GM19372 (cell line): Measurements from ENCODE around the gene UGT1A10.
"Not testable (repeated sequence)": the region's sequence is repeated elsewhere in the genome, so short reads cannot be mapped to it uniquely, and the experiment has no call there.

Experiments used
- ATAC-seq: cut with Tn5 transposase; IDR thresholded peaks from one replicate; pipeline ENCODE4 v1.9.1; 2021; ENCODE audit warnings: mild to moderate bottlenecking, low read depth, moderate library complexity; ENCODE audit not compliant: unreplicated experiment

The UGT1A10 gene

DNA sequence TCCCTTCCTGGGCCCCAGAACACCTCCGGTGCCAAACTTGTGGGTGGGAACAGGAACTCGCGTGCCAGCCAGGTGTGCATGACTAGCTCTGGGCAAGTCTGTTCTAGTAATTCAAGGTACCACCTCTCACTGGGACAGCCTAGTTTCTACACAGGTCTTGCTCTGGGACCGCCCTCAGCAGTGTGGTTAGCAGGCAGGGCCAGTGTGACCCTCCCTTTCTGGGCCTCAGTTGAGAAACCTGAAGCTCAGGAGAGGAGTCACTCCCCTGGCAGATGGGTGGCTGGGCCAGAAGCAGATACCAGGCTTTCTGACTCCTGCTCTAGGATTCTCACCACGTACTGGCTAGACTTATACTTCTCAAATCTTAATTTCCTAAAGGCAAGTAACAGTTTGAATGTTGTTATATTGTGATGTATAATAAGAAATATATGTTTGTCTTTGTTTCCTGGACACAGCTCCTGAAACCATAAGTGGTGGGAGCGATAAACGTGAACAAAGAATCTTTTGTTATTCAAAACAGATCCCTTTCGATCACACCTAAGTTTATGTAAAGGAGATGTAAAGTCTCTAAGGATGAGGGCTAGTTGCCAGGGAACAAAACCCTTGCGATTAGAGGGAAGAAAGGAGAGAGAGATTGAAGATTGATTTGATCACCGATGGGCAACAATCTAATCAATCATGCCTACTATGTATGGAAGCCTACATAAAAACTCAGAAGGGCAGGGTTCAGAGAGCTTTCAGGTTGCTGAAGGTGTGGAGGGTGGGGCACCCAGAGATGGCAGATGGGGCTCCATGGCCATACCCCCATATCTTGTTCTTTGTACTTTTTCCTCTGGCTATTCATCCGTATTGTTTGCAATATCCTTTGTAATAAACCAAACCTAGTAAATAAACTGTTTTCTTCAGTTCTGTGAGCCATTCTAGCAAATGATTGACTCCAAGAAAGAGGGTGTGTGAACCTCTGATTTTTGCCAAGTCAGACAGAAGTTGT is 55.5 kb downstream of the UGT1A10 start:
- no peak for ATAC-seq

DNA sequence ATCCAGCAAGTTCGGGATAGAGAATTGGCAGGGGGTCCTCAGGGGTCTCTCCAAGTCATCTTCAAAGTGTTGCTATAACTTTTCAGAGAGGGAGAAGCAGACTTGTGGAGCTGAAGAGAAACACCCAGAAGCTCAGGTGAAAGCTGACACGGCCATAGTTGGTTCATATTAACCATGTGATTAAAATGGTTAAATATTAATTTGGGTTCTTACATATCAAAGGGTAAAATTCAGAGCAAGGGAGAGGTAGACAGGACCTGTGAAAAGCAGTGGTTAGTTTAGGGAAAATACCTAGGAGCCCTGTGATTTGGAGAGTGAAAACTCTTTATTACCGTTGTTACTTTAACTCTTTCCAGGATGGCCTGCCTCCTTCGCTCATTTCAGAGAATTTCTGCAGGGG is 56.4 kb downstream of the UGT1A10 start, which contains the start of gene UGT1A6:
Gene UGT1A6, plus strand, starts transcription at position 243 of the 400 bp plus-strand sequence. Its CDS starts 115 bp downstream, at position 358.
- no peak for ATAC-seq

DNA sequence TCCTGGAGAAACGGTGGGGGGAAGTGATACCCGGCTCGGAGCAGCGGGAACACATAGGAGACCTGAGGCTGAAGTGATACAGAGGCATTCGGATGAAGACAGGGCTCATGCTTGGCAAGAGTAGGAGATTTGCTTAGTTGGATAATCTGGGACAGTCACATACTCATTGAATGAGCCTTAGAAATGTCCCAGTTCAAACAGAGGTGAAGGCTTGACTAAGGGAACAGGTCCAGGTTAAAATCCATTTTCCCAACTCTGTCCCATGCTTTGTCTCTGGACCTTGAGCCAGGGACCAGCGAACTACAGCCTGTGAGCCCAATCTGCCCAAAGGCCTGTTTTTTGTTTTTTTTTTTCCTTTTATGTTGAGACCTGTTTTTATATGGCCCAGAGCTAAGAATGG is 57.7 kb downstream of the UGT1A10 start:
- no peak for ATAC-seq

- no peak for ATAC-seq
Observed at GRCh38 chr2:233698740-233699139, 62.5 kb downstream of the UGT1A10 start.

DNA sequence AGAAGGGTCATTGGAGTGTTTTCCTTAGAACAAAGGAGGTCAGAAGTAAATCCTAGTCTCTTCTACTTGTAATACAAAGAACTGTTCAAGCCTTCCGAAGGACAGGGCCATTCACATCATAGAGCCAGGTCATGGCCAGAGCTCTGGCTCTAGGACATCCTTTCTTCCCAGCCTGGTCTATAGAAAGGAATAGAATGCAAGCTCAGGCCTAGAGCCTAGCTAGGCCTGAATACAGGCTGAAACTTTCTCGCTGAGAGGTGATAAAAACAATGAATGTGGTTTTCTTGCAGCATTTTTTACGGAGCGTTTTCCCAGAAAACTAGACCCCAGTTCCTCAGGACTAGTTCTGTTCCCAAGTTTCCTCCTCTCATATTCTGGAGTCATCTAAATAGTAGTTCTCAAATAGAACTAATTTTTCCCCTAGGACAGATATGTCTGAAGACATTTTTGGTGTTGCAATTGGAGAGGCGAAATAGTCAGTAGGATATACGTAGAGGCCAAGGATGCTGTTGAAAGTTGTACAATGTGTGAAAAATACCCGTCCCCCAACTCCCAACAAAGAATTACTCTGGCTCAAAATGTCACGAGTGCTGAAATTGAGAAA is 63.3 kb downstream of the UGT1A10 start:
- ATAC-seq: no peak

DNA sequence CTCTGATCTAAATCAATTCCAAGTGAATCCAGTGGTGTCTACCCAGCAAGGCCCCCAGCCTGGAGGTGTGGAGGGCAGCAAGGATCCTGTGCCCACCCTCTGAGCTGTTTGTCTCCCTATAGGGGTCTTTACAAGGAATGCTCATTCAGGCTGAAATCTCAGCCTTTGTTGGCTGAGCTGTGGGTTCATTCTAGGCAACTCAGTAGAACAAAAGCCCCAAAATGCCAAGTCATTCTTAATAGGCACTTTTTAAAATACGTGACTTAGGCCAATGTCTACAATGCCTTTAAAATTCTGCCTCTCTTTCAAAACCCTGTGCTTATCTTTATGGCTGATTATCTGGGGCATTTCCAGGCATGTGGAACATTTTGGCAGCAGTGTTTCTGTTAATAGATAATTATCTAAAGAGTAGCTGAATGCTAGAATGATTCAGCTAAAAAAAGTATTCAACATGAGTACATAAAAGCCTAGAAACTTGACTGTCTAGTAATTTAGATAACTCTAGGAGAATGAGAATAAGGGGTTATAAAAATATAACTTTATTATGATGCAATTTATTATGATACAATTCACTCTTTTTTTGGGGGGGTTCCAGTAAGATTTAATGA is 63.9 kb downstream of the UGT1A10 start:
- ATAC-seq: no peak

GRCh38 chr2:233700842-233701241 is 64.6 kb downstream of the UGT1A10 start:
- not testable (repeated sequence) for ATAC-seq

DNA sequence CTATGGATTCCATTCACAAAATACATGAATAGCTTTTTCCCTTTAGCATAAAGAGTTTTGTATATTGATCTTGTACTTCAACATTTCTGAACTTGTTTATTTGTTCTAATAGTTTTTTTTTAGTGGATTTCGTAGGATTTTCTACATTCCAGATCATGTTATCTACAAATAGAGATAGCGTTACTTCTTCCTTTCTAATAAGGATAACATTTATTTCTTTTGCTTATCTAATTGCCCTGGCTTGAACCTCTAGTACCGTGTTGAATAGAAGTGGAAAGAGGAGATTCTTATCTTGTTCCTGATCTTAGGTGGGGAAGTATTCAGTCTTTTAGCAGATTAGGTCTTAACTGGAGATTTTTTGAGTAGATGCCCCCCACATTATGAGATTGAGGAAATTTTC is 66.0 kb downstream of the UGT1A10 start:
- no peak for ATAC-seq

GRCh38 chr2:233705911-233706506 is 69.8 kb downstream of the UGT1A10 start:
- ATAC-seq: no peak

- no peak for ATAC-seq
Observed at GRCh38 chr2:233706720-233707119, 70.5 kb downstream of the UGT1A10 start.

- ATAC-seq: no peak
Observed at GRCh38 chr2:233707940-233708644, 71.8 kb downstream of the UGT1A10 start.

DNA sequence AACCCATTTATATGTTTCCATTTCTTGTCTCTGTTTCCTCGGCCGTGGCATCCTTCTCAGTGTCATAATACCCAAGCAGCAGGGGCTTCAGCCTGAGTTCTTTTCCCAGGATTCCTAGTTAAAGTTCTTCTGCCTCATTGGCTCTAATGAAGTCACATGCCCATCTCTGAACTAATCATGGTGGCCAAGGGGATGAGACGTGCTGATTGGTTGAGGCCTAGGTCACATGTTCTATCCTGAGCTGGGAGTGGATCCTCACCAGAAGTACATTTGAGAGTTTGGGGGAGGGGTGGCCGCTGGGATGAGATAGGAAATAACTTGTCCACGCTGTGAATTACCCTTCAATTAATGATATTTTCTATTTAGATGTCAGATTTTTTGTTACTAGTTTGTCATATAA is 72.7 kb downstream of the UGT1A10 start:
- ATAC-seq: no peak

DNA sequence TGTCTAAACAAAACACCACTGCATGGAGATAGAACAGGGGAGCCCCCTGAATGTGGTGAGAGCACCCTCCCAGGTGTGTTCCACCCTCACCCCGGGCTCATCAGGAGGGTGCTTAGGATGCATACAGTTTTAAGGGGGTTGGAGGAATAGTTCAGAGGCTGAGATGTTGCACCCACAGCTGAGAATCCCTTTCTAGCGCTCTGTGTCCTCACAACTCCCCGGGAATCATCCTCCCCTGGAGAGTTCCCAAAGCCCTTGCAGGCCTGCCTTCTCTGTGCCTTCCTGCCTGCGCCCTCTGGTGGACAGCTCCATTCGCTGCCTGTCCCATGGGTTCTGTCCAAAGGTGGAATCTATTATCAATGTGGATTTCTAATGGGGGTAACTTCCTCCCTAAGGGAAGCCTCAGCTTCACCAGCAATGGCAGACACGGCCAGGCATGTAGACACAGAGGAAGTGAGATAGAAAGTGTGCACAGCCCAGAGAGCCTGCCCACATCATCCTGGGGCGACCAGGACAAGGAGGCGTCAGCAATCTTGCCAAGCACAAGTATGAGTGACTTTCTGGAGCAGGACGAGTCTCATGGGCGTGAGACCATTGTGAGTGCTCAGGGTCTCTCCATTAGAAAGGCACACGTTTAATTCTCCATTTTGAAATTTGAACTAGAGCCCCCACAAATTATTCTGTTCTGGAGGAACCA is 75.2 kb downstream of the UGT1A10 start:
- ATAC-seq: no peak

DNA sequence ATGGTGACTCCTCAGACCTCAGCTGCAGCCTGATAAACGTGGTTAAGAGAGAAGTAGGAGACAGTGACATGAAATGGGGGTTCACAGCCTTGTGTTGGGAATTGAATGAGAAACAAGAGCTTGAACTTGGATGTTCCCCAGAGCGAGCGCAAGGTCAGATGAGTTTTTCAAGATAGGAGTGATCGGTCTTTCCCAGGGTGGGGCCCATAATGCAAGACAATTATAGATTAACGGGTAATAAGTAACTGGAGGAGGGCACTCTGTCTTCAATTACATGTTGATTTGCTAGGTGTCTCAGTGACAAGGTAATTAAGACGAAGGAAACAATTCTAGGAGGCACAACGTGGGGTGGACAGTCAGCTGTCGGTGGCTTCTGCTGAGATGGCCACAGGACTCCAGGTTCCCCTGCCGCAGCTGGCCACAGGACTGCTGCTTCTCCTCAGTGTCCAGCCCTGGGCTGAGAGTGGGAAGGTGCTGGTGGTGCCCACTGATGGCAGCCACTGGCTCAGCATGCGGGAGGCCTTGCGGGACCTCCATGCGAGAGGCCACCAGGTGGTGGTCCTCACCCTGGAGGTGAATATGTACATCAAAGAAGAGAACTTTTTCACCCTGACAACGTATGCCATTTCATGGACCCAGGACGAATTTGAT is 76.5 kb downstream of the UGT1A10 start, which contains the start of gene UGT1A5:
Gene UGT1A5, plus strand, starts transcription at position 297 of the 651 bp plus-strand sequence. Its CDS starts 85 bp downstream, at position 382.
- no peak for ATAC-seq

GRCh38 chr2:233713262-233713615 is 77.0 kb downstream of the UGT1A10 start:
- ATAC-seq: no peak

DNA sequence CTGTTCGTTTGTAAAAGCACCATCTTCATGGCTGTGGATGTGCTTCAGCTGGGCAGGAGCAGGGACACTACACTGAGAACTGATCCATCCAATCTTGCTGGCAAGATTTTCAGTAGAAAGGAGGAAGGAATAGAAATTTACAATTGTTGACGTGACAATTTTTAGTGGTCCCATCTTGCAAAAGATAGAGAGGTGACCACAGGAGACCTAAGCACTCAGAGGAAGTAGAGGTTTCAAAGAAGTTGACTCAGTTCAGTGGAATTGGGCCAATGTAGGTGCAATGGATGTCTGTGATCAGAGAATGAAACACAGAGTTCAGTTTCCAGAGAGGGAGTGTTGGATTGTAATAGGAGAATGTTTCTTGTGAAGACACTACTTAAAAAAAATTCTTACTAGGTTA is 77.9 kb downstream of the UGT1A10 start:
- no peak for ATAC-seq

GRCh38 chr2:233718552-233718951 is 82.3 kb downstream of the UGT1A10 start, which contains the start of gene UGT1A4:
UGT1A4 (plus strand) TSS chr2:233718736; CDS start chr2:233718821, 85 bp downstream.
- ATAC-seq: no peak

DNA sequence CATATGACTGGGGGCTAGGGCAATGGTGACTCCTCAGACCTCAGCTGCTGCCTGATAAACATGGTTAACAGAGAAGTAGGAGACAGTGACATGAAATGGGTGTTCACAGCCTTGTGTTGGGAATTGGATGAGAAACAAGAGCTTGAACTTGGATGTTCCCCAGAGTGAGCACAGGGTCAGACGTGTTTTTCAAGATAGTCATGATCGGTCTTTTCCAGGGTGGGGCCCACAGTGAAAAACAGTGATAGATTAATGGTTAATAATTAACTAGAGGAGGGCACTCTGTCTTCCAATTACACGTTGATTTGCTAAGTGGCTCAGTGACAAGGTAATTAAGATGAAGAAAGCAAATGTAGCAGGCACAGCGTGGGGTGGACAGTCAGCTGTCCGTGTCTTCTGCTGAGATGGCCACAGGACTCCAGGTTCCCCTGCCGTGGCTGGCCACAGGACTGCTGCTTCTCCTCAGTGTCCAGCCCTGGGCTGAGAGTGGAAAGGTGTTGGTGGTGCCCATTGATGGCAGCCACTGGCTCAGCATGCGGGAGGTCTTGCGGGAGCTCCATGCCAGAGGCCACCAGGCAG is 92.6 kb downstream of the UGT1A10 start, which contains the start of gene UGT1A3:
Gene UGT1A3, plus strand, starts transcription at position 320 of the 579 bp plus-strand sequence. Its CDS starts 85 bp downstream, at position 405.
- no peak for ATAC-seq
